H9 (cell line): ENCODE data around the gene RNF213. TPM values are rescaled to one million over a fixed set of nuclear protein-coding genes. Genes with fewer than 3 reads are reported as not detected.

Source experiments
- DNase-seq: peaks from one replicate; pipeline ENCODE4 v3.0.0-alpha.2; 2017
- H2AFZ ChIP-seq: one replicate; pipeline ENCODE4 v1.6.1; 2013; ENCODE audit warnings: mild to moderate bottlenecking, low read length, control low read depth, moderate library complexity
- H2AK5ac ChIP-seq: 2 replicates; pipeline ENCODE4 v1.6.1; 2013; ENCODE audit warnings: low read length, control low read depth, mixed read lengths; ENCODE audit not compliant: insufficient read length
- H2BK120ac ChIP-seq: one replicate; pipeline ENCODE4 v1.6.1; 2013; ENCODE audit warnings: low read depth, mild to moderate bottlenecking, low read length, control low read depth, inconsistent platforms; ENCODE audit not compliant: poor library complexity, severe bottlenecking
- H2BK12ac ChIP-seq: 2 replicates; pipeline ENCODE4 v1.6.1; 2013; ENCODE audit warnings: low read length, control low read depth, mixed read lengths, low read depth; ENCODE audit not compliant: insufficient read length
- H2BK15ac ChIP-seq: 2 replicates; pipeline ENCODE4 v1.6.1; 2013; ENCODE audit warnings: low read depth, low read length, control low read depth
- H2BK20ac ChIP-seq: one replicate; pipeline ENCODE4 v1.6.1; 2013; ENCODE audit warnings: low read depth, mild to moderate bottlenecking, low read length, control low read depth, inconsistent platforms; ENCODE audit not compliant: poor library complexity, severe bottlenecking
- H2BK5ac ChIP-seq: 2 replicates; pipeline ENCODE4 v1.6.1; 2013; ENCODE audit warnings: low read length, control low read depth, mixed read lengths; ENCODE audit not compliant: insufficient read length
- H3K14ac ChIP-seq: 2 replicates; pipeline ENCODE4 v1.6.1; 2013; ENCODE audit warnings: low read length, control low read depth; ENCODE audit not compliant: insufficient read depth
- H3K18ac ChIP-seq: 2 replicates; pipeline ENCODE4 v1.6.1; 2013; ENCODE audit warnings: low read depth, mild to moderate bottlenecking, mixed read lengths, low read length, control low read depth; ENCODE audit not compliant: insufficient read length
- H3K23ac ChIP-seq: 2 replicates; pipeline ENCODE4 v1.6.1; 2013; ENCODE audit warnings: low read length, control low read depth, mixed read lengths, low read depth; ENCODE audit not compliant: insufficient read length
- H3K23me2 ChIP-seq: 2 replicates; pipeline ENCODE4 v1.6.1; 2013; ENCODE audit warnings: low read depth, mild to moderate bottlenecking, mixed read lengths, low read length, control low read depth; ENCODE audit not compliant: insufficient read length, poor library complexity, severe bottlenecking
- H3K27ac ChIP-seq: 2 replicates; pipeline ENCODE4 v1.5.1; 2013; ENCODE audit warnings: low read length, control low read depth, mixed read lengths, low read depth; ENCODE audit not compliant: insufficient read length
- H3K27me3 ChIP-seq: 2 replicates; pipeline ENCODE4 v1.6.1; 2013; ENCODE audit warnings: low read length, control low read depth, inconsistent platforms; ENCODE audit not compliant: insufficient read depth
- H3K4ac ChIP-seq: 2 replicates; pipeline ENCODE4 v1.6.1; 2013; ENCODE audit warnings: low read depth, mild to moderate bottlenecking, control low read depth, inconsistent platforms, low read length, moderate library complexity
- H3K4me1 ChIP-seq: 2 replicates; pipeline ENCODE4 v1.6.1; 2013; ENCODE audit warnings: low read length, control low read depth, inconsistent platforms; ENCODE audit not compliant: insufficient read depth
- H3K4me2 ChIP-seq: 2 replicates; pipeline ENCODE4 v1.6.1; 2013; ENCODE audit warnings: low read length, control low read depth, mixed read lengths; ENCODE audit not compliant: insufficient read length, insufficient read depth
- H3K56ac ChIP-seq: 2 replicates; pipeline ENCODE4 v1.6.1; 2013; ENCODE audit warnings: low read depth, mild to moderate bottlenecking, mixed read lengths, low read length, control low read depth; ENCODE audit not compliant: insufficient read length
- H3K79me1 ChIP-seq: 2 replicates; pipeline ENCODE4 v1.6.1; 2013; ENCODE audit warnings: low read depth, mild to moderate bottlenecking, moderate library complexity, low read length, control low read depth, inconsistent platforms; ENCODE audit not compliant: insufficient read depth, poor library complexity, severe bottlenecking
- H3K79me2 ChIP-seq: 2 replicates; pipeline ENCODE4 v1.6.1; 2013; ENCODE audit warnings: low read length, control low read depth, inconsistent platforms; ENCODE audit not compliant: insufficient read depth
- H3K9ac ChIP-seq: 2 replicates; pipeline ENCODE4 v1.6.1; 2013; ENCODE audit warnings: low read length, control low read depth, mixed read lengths; ENCODE audit not compliant: insufficient read length; ENCODE audit errors: extremely low read depth
- H3K9me3 ChIP-seq: one replicate; pipeline ENCODE4 v1.6.1; 2013; ENCODE audit warnings: low read depth, low read length, inconsistent platforms; ENCODE audit not compliant: control insufficient read depth
- H3T11ph ChIP-seq: one replicate; pipeline ENCODE4 v1.6.1; 2013; ENCODE audit warnings: mild to moderate bottlenecking, low read length, control low read depth, inconsistent platforms
- H4K20me1 ChIP-seq: one replicate; pipeline ENCODE4 v1.6.1; 2013; ENCODE audit not compliant: control insufficient read depth, insufficient read length, insufficient read depth
- H4K5ac ChIP-seq: 2 replicates; pipeline ENCODE4 v1.6.1; 2013; ENCODE audit warnings: low read depth, mild to moderate bottlenecking, mixed read lengths, low read length, control low read depth; ENCODE audit not compliant: insufficient read length
- H4K8ac ChIP-seq: replicated peaks from 2 replicates; pipeline ENCODE4 v1.6.1; 2013; ENCODE audit warnings: low read length, control low read depth, mixed read lengths, low read depth; ENCODE audit not compliant: insufficient read length
- H4K91ac ChIP-seq: 2 replicates; pipeline ENCODE4 v1.6.1; 2013; ENCODE audit warnings: low read depth, mild to moderate bottlenecking, moderate library complexity, mixed read lengths, low read length, control low read depth; ENCODE audit not compliant: insufficient read length
- H3K27ac Mint-ChIP-seq, 3 experiments: 2 replicates in 2 of 3; 3 replicates in 1 of 3; pipeline ENCODE4 v1.8.0; 2020 to 2021; ENCODE audit warnings: mixed read lengths in 3 of 3, mild to moderate bottlenecking in 1 of 3, moderate library complexity in 1 of 3
- H3K27me3 Mint-ChIP-seq: 2 replicates; pipeline ENCODE4 v1.8.0; 2021; ENCODE audit warnings: low read depth, mild to moderate bottlenecking, moderate library complexity, mixed read lengths
- H3K36me3 Mint-ChIP-seq, 3 experiments: 2 replicates in 2 of 3; 3 replicates in 1 of 3; pipeline ENCODE4 v1.8.0; 2020 to 2021; ENCODE audit warnings: low read depth in 3 of 3, mixed read lengths in 3 of 3; ENCODE audit not compliant: insufficient read depth in 1 of 3
- H3K4me1 Mint-ChIP-seq, 2 experiments: 2 replicates each; pipeline ENCODE4 v1.8.0; 2020; ENCODE audit warnings: mixed read lengths in 2 of 2
- H3K4me3 Mint-ChIP-seq, 2 experiments: 2 replicates in 1 of 2; 3 replicates in 1 of 2; pipeline ENCODE4 v1.8.0; 2020 to 2021; ENCODE audit warnings: mild to moderate bottlenecking in 2 of 2, mixed read lengths in 2 of 2, moderate library complexity in 1 of 2
- H3K9me3 Mint-ChIP-seq, 2 experiments: 2 replicates in 1 of 2; 3 replicates in 1 of 2; pipeline ENCODE4 v1.8.0; 2020; ENCODE audit warnings: mild to moderate bottlenecking in 2 of 2, mixed read lengths in 2 of 2, moderate library complexity in 1 of 2
- CTCF ChIP-seq: fragments of 200-600 bp; sonication (generic); conservative IDR thresholded peaks from 3 replicates; pipeline ENCODE4 v1.8.0; 2021; ENCODE audit warnings: antibody characterized with exemption, mild to moderate bottlenecking
- WGBS: extraction: QIAGEN DNeasy Blood & Tissue Kit; methylation state at CpG from one replicate; pipeline ENCODE4 v1.1.7; 2013; ENCODE audit warnings: missing lambda C conversion rate, low lambda C conversion rate, mixed read lengths; ENCODE audit not compliant: insufficient read length; ENCODE audit errors: extremely low coverage; 5-methylcytosine and 5-hydroxymethylcytosine counted together
- total RNA-seq: library from RNA; stranded (reverse); gene quantifications from 2 replicates; pipeline ENCODE4 v1.2.1, GENCODE V29; 2021

Gene RNF213
- total RNA-seq, 1 experiment from 2014 or later: 34.3 TPM

GRCh38 chr17:80274331-80274730 is 13.7 kb downstream of the RNF213 start:
- no peak overlapping the region for H4K91ac ChIP-seq
- peaks cover 3 to 15% (median 11%) of the 10 kb centered on the region in 3 experiments; a peak in 6 of 7 replicates for H3K36me3 Mint-ChIP-seq
- H2BK12ac ChIP-seq: no peak overlapping the region
- no peak overlapping the region for H3K14ac ChIP-seq
- no peak overlapping the region for H3T11ph ChIP-seq
- H4K8ac ChIP-seq: no peak overlapping the region
- H2AK5ac ChIP-seq: no peak overlapping the region
- H4K5ac ChIP-seq: no peak overlapping the region
- no peak overlapping the region for H2BK20ac ChIP-seq
- H3K4ac ChIP-seq: no peak overlapping the region
- H3K18ac ChIP-seq: no peak overlapping the region
- no peak for TF ChIP-seq CTCF
- peaks cover 11 to 17% of the 10 kb centered on the region in 2 experiments for H3K4me1 Mint-ChIP-seq
- H3K27ac Mint-ChIP-seq: peak overlapping the region in 2 of 3 experiments; percentile 57 to 86; a peak in 3 of 7 replicates
- H3K4me2 ChIP-seq: no peak overlapping the region
- H3K79me1 ChIP-seq: no peaks in the 10 kb centered on the region
- no peak overlapping the region for H3K9ac ChIP-seq
- no peaks in the 10 kb centered on the region for H3K9me3 ChIP-seq
- H3K79me2 ChIP-seq: no peaks in the 10 kb centered on the region
- H2AFZ ChIP-seq: no peak overlapping the region
- H2BK120ac ChIP-seq: no peak overlapping the region
- H2BK5ac ChIP-seq: no peak overlapping the region
- WGBS: no CpG with 5 or more reads among the region's 9 CpGs
- H3K4me1 ChIP-seq: peaks cover 9% of the 10 kb centered on the region; the same call in 1 of the 2 replicates
- DNase-seq: no peak
- H3K23ac ChIP-seq: no peak overlapping the region
- H2BK15ac ChIP-seq: no peak overlapping the region
- no peak overlapping the region for H3K56ac ChIP-seq
- no peaks in the 10 kb centered on the region for H3K27me3 ChIP-seq
- no peaks in the 10 kb centered on the region for H3K23me2 ChIP-seq
- peaks cover 0 to 2% of the 10 kb centered on the region in 2 experiments; a peak in 2 of 5 replicates for H3K9me3 Mint-ChIP-seq
- H4K20me1 ChIP-seq: no peaks in the 10 kb centered on the region
- no peak overlapping the region for H3K4me3 Mint-ChIP-seq
- no peak overlapping the region for H3K27ac ChIP-seq
- no peaks in the 10 kb centered on the region for H3K27me3 Mint-ChIP-seq
